Peyer's patch (tissue), 4 donors: Measurements from ENCODE around the gene DNASE2B. TPM values are rescaled to one million over a fixed set of nuclear protein-coding genes. Genes with fewer than 3 reads are reported as not detected.

Source experiments
- DNase-seq, 3 donors: peaks; one replicate each; pipeline ENCODE4 v3.0.0-alpha.2; 2017 to 2019
- H3K27ac ChIP-seq, 4 donors: fragments of 200-600 bp; sonication (generic); one replicate each; pipeline ENCODE4 v1.5.1; 2016 to 2019
- H3K27me3 ChIP-seq, 2 donors: fragments of 200-600 bp; sonication (generic); one replicate each; pipeline ENCODE4 v1.5.1; 2019
- H3K36me3 ChIP-seq, 3 donors: fragments of 200-600 bp; sonication (generic); one replicate each; pipeline ENCODE4 v1.5.1; 2016 to 2019
- H3K4me1 ChIP-seq, 4 donors: fragments of 200-600 bp; sonication (generic); one replicate each; pipeline ENCODE4 v1.5.1; 2016 to 2019
- H3K4me3 ChIP-seq, 4 donors: fragments of 200-600 bp; sonication (generic); 1 replicate in 3 of 4; 2 replicates in 1 of 4; pipeline ENCODE4 v1.5.1; 2016 to 2019; ENCODE audit warnings: mild to moderate bottlenecking in 1 of 4
- H3K9me3 ChIP-seq, 4 donors: fragments of 200-600 bp; sonication (generic); one replicate each; pipeline ENCODE4 v1.5.1; 2016 to 2019; ENCODE audit warnings: mild to moderate bottlenecking in 1 of 4
- POLR2A ChIP-seq, 2 donors: fragments of 450-650 bp; IDR thresholded peaks; one replicate each; pipeline ENCODE4 v1.5.1; 2017; ENCODE audit warnings: antibody characterized with exemption in 2 of 2, mild to moderate bottlenecking in 2 of 2, moderate library complexity in 2 of 2
- total RNA-seq, 4 donors: library from RNA; depleted of rRNA; stranded (reverse); fragments of >200 nt; gene quantifications; one replicate each; pipeline ENCODE4 v1.1.0, GENCODE V29; 2016
- TF ChIP-seq, protein P1 (sequence below), 6 experiments: fragments of 450-650 bp in 4 of 6; fragments of 200-600 bp in 2 of 6; sonication (generic) in 1 of 6; IDR thresholded peaks; one replicate each; pipeline ENCODE4 v1.5.1; 2017 to 2019; ENCODE audit warnings: antibody characterized with exemption in 6 of 6, mild to moderate bottlenecking in 3 of 6, moderate library complexity in 1 of 6

The DNASE2B gene, protein sequence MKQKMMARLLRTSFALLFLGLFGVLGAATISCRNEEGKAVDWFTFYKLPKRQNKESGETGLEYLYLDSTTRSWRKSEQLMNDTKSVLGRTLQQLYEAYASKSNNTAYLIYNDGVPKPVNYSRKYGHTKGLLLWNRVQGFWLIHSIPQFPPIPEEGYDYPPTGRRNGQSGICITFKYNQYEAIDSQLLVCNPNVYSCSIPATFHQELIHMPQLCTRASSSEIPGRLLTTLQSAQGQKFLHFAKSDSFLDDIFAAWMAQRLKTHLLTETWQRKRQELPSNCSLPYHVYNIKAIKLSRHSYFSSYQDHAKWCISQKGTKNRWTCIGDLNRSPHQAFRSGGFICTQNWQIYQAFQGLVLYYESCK
- not detected for total RNA-seq

DNA sequence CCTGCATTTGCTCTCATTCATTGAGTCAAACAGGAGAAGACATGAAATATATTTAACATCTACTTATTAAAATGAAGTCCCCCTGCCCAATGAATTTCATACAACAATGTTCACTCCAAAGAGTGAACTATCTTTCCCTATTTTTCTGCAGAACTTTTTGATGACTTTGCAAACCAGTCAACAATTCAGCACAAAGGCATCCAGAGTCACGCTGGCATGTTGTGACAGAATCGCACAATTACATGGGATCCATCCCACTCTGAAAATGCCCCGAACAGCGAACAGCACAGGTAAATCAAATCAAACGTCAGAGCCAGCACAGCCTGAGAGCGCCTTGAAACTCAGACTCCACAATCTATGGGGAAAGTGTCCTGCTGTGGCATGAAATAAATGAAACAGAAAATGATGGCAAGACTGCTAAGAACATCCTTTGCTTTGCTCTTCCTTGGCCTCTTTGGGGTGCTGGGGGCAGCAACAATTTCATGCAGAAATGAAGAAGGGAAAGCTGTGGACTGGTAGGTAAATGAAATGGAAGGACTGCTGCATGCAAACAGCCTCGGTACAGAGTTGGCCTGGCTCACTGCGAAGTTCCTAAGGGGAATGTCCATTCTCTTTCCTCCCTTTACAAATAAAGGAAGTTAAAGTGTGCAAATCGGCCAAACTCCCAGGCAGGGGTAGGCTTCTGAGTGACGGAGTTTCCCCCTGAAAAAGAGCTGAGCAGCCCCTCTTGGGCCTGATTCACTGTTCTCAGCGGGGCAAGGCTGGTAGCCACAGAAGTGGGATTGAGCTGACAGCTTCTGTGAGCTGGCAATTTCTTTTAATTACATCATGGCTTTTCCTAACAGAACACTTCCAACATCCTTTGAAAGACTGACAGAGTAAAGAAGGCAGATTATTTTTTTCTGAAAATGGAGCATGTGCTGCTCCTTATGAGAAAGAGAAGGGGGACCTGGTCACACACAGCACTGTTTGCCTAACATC, at the start of gene DNASE2B:
Gene DNASE2B (plus strand): TSS at position 310 of the 981 bp plus-strand sequence. CDS start 81 bp downstream, at position 391.
- Histone ChIP-seq H3K4me3 (no peak within 1 kb of the TSS), H3K9me3 (no peaks in the 10 kb centered on the region), H3K36me3 (no peaks in the 10 kb centered on the region), H3K4me1 (no peaks in the 10 kb centered on the region), H3K27me3 (no peaks in the 10 kb centered on the region), H3K27ac (no peak within 1 kb of the TSS)
- no peak for DNase-seq
- TF ChIP-seq POLR2A (IDR thresholded peaks at IDR 0.05) = no peak
- TF ChIP-seq, protein P1, sequence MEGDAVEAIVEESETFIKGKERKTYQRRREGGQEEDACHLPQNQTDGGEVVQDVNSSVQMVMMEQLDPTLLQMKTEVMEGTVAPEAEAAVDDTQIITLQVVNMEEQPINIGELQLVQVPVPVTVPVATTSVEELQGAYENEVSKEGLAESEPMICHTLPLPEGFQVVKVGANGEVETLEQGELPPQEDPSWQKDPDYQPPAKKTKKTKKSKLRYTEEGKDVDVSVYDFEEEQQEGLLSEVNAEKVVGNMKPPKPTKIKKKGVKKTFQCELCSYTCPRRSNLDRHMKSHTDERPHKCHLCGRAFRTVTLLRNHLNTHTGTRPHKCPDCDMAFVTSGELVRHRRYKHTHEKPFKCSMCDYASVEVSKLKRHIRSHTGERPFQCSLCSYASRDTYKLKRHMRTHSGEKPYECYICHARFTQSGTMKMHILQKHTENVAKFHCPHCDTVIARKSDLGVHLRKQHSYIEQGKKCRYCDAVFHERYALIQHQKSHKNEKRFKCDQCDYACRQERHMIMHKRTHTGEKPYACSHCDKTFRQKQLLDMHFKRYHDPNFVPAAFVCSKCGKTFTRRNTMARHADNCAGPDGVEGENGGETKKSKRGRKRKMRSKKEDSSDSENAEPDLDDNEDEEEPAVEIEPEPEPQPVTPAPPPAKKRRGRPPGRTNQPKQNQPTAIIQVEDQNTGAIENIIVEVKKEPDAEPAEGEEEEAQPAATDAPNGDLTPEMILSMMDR (IDR thresholded peaks at IDR 0.05) = no peak

DNA sequence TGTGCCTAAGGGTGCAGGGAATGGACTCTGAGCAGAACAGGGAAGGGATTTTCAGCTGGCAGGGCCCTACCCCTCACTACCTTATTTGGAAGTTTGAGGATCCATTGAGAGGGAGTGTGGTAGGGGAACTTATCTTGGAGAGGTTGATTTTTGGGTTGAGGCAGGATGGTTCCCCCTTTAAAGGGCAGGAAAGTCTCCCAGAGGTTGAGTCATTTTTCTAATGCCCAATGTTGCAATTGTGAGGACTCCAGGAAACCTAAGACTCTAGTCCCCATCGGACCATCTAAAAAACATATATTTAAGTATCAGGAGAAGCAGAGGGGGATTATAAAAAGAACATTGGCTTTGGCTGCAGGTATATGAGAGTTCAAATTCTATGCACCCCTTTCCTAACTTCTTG, 49.5 kb upstream of the DNASE2B start:
- TF ChIP-seq, protein P1 (IDR thresholded peaks at IDR 0.05) = no peak
- TF ChIP-seq POLR2A (IDR thresholded peaks at IDR 0.05) = no peak
- DNase-seq = no peak
- Histone ChIP-seq H3K27ac (no peak overlapping the region), H3K27me3 (no peaks in the 10 kb centered on the region), H3K9me3 (no peaks in the 10 kb centered on the region), H3K4me3 (no peak overlapping the region), H3K4me1 (no peaks in the 10 kb centered on the region), H3K36me3 (no peaks in the 10 kb centered on the region)

DNA sequence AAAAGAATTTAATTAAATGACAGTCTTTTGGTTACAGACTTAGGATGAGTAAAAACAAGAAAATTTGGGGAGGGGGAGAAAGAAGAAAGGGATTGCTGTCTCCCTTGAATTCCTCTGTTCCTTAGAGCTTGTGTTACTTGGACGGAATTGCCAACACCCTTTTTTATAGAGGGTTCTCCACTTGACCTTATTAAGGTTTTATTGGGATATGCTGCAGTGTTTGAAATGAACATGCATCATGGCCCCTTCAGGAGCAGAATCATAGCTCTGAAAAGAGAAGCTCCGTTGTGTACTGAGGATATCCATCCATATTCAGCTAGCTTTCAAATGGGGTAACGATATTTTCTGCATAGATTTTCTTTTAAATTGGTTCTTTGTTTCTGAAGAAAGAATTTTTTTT, 48.2 kb upstream of the DNASE2B start:
- Histone ChIP-seq H3K27me3 (no peaks in the 10 kb centered on the region), H3K4me1 (no peaks in the 10 kb centered on the region), H3K9me3 (no peaks in the 10 kb centered on the region), H3K36me3 (no peaks in the 10 kb centered on the region), H3K4me3 (no peak overlapping the region), H3K27ac (no peak overlapping the region)
- TF ChIP-seq, protein P1 (IDR thresholded peaks at IDR 0.05) = no peak
- no peak for TF ChIP-seq POLR2A (IDR thresholded peaks at IDR 0.05)
- no peak for DNase-seq

DNA sequence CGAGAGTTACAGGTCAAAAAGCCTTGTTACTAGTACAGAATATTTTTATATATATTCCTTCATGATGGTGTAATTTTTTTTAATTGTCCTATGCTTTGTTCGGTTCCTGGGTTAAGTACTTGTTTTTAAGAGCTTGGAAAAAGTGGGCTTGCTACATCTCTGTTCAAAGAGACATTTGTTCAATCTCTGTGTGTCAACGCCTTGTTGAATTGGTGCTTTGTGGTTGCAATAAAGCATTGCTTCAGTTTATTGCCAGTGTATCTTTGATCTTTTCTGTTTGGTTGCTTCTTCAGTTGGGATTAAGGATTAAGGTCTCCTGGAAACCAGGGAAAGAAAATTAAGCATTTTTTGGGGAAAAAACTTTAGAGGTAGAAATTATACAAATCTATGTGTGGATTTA, 47.7 kb upstream of the DNASE2B start:
- H3K4me3 ChIP-seq = no peak overlapping the region
- no peaks in the 10 kb centered on the region for H3K27me3 ChIP-seq
- H3K9me3 ChIP-seq = no peaks in the 10 kb centered on the region
- no peak for DNase-seq
- no peak overlapping the region for H3K27ac ChIP-seq
- TF ChIP-seq, protein P1 (IDR thresholded peaks at IDR 0.05) = no peak
- TF ChIP-seq POLR2A (IDR thresholded peaks at IDR 0.05) = no peak
- no peaks in the 10 kb centered on the region for H3K4me1 ChIP-seq
- no peaks in the 10 kb centered on the region for H3K36me3 ChIP-seq

DNA sequence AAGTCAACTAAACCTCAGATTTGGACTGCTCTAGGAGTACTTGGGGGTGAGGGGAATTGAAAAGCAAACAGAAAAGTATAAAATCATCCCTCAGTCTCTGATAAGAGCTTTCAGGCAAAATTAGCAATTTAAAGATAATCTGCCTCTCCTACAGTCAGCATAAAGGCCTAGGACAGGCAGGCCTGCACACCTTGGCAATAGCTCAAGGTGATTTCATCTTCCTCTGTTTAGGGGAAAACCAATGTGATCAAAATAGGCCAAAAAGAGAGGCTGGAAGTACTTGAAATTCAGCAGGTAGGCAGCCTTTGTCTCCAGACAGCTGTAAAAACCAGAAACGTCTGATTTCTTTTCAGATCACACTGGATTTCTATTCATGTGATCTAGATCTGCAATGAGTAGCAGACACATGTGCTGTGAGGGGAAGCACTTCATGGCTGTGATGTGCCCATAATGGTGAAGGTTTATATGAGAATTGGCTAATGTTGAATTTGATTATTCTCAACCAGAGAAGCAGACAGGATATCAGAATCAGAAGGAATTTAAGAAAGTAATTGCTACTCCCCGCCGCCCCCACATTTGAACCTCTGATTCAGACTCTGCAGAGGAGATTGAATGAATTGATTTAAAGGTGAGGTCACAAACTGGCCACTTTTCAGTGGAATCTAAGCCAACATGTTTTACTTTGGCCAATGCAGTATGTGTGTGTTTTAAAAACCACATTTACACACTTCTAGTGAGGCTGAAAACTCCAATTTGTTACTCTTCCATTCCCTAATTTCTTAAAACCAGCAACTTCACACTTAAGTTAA, 45.8 kb upstream of the DNASE2B start:
- TF ChIP-seq, protein P1 (IDR thresholded peaks at IDR 0.05) = no peak
- DNase-seq = no peak
- H3K4me1 ChIP-seq = no peaks in the 10 kb centered on the region
- no peak overlapping the region for H3K27ac ChIP-seq
- H3K27me3 ChIP-seq = no peaks in the 10 kb centered on the region
- H3K4me3 ChIP-seq = no peak overlapping the region
- no peaks in the 10 kb centered on the region for H3K9me3 ChIP-seq
- H3K36me3 ChIP-seq = no peaks in the 10 kb centered on the region
